Glomerular visceral epithelial cell (primary cell): ENCODE measurements around the gene TEAD1.

Experiments used
- DNase-seq: peaks from one replicate; pipeline ENCODE4 v3.0.0-alpha.2; 2016; ENCODE audit errors: extremely low spot score

Gene TEAD1

GRCh38 chr11:12764187-12764914 lies 90.1 kb downstream of the TEAD1 start:
- no peak for DNase-seq

DNA sequence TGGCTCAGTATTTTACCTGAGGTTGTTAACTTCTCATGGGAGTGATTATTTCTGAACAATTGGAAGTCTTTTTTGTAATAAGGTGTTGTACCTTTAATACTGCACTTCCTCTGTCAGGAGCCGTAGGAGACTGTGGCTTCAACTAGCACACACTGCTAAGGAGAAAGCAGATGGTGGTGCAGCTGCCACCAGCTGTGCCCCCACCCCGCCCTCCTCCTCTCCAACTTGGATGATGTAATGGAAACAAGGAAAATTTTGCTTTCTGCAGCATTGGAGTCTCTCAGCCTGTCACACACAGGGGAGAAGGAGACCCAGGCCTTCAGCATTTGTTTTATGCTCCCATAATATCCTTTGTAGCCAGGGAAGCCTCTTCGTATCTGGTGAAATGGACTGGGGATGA lies 91.2 kb downstream of the TEAD1 start:
- peak; percentile 35 for DNase-seq

GRCh38 chr11:12767027-12767426 lies 92.8 kb downstream of the TEAD1 start:
- DNase-seq, result no peak

DNA sequence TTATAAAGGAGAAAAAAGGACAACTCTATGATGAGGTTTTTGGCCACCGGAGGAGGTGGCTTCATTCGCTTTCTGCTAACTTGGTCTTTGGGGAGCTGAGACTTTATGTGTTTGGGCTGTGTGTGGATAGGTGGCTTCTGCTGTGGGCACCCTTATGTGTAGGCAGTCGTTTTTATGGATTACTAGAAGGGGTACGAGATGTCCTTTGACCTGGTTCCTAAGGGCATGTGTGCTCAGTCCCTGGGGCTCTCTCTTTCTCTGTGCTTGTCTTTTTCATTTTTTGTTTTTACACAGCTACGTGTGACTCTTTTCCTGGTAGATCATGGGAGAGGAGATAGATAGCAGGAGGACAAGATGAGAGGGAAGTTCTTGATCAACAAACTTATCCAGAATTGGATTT lies 93.4 kb downstream of the TEAD1 start:
- no peak for DNase-seq

- no peak for DNase-seq
Measured at GRCh38 chr11:12768726-12769673, 94.8 kb downstream of the TEAD1 start.

GRCh38 chr11:12769834-12770345 lies 95.7 kb downstream of the TEAD1 start:
- peak; percentile 78 for DNase-seq

GRCh38 chr11:12770435-12770834 lies 96.2 kb downstream of the TEAD1 start:
- DNase-seq, result no peak

DNA sequence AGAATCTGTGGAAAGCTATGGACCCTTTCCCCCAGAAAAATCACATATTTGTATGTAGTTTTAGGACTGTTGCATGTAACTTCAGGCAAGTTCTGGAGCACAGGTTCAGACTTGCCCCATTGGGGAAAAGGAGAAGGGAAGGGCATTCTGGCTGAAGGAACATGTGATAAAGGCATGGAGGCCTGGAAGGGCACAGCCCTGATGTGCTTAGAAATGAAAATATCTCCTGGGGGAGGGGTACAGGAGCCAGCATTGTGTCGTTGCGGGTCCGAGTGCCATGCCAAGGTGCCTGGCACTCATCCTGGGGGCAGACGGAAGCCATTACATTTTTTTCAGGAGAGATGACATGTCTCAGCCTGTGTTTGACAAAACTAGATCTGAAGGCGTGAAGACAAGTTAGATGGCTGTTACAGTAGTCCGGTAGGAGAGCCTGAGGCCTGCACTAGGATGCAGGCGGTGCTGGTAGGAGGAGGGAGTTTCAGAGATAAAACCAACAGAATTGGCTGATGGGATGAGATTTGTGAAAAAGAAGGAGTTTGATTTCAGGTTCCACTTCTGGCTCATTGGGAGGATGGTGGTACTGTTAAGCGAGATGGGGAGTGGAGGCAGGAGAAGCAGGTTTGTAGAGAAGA lies 96.9 kb downstream of the TEAD1 start:
- no peak for DNase-seq

- DNase-seq, result no peak
Measured at GRCh38 chr11:12771875-12772274, 97.7 kb downstream of the TEAD1 start.

DNA sequence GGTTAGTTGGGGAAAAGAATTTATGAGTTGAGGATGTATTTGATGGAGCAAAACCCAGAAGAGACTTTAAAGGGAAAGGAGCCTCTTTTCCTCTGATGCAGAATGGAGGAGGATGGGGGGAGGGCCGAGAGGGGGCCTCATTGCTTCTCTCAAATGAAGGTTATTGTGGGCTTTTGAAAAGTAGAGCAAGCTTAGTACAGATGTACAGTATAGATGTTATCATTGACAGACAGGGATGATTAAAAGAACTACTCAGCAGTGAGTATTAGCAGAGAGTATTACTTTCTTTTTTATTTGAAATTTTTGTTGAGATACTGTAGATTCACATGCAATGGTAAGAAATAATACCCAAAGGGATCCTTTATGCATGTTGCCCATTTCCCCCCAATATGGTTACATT lies 98.1 kb downstream of the TEAD1 start:
- DNase-seq, result no peak

DNA sequence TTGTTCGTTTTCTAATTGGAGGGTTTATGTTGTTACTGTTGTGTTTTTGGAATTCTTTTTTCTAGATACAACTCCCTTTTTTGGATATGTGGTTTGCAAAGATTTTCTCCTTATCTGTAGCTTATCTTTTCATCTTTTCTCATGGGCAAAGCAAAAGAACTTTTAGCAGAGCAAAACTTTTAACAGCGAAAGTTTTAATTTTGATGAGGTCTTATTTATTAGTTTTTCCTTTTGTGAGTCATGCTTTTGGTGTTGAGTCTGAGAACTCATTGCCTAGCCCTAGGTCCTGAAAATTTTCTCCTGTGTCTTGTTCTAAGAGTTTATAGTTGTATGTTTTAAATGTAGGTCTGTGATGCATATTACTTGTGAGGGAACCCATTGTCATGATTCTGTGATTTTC lies 99.4 kb downstream of the TEAD1 start:
- no peak for DNase-seq

GRCh38 chr11:12775955-12776354 lies 101.7 kb downstream of the TEAD1 start:
- DNase-seq, result no peak

GRCh38 chr11:12777208-12777874 lies 103.1 kb downstream of the TEAD1 start:
- DNase-seq, result no peak

- no peak for DNase-seq
Measured at GRCh38 chr11:12778240-12778905, 104.2 kb downstream of the TEAD1 start.

DNA sequence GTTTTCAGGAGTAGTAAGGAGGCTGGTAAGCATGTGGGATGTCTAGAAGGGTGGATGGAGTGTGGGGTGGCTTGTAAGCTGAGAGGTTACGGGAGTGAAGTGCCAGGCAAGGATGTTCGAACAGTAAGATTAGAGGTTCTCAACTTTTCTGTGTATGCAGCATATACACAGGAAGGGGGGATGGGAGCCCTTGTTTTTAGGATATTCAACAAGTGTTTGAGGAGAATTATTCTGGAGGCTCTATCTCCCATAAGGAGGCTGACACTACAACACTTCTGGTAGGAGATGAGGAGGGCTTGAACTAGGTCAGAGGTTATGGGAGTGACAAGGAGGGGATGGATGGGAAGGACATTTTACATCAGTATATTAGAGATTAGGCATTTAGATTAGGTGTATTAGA lies 109.5 kb downstream of the TEAD1 start:
- no peak for DNase-seq

DNA sequence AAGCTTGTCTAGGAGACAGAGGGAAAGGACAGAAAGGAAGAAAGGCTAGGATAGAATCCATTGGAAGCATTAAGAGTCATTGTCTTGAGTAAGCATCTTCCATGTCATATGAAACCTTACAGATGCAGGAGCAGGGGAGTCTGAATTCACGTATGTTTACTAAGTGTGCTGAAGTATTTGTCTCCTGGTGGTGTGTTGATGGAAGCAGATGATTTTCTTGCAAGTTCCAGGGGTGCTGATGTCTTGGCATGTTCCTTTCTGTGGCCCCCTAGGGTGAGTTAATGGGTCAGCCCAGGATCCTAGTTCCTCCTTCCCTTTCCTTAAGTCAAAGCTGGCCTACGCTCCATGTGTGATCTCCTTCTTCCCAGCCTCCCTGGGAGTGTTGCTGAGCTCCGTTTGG lies 110.2 kb downstream of the TEAD1 start:
- DNase-seq, result no peak

DNA sequence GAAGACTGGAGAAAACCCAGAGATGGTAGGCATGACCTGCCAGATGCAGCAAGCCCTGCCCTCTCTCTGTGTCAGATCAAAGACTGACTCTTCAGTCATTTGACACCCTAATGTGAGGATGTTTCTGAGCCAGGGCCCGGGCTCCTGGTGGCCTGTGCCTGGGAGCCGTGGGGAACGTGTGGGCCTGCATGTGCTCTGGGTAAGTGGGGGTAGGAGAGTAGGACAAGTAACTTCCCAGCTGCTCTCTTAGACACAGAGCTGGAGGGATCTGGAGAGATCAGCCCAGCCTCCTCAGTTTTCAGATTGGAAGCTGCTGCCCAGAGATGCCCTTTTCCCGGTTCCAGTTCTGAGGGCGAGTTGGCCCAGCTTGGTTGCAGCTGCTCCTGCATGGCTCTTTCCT lies 110.8 kb downstream of the TEAD1 start:
- DNase-seq, result no peak

DNA sequence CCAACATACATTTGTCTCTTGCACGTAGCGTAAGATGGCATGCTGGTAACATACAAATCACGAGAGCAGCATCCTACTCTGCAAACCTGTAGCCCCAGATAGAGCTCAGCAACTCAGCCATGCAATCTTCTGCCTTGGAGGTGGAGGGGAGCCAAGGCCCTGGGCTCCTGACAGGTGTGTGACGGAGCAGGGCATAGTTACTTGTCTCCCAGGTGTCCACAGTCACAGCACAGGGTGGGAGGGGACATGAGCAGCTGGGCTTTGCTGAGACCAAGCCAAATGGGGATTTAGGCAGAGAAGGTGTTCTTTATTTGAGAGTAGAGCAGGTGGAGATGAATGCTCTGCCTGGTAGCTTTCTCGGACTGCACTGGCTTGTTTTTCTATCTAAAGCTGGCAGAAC lies 111.7 kb downstream of the TEAD1 start:
- DNase-seq, result no peak

DNA sequence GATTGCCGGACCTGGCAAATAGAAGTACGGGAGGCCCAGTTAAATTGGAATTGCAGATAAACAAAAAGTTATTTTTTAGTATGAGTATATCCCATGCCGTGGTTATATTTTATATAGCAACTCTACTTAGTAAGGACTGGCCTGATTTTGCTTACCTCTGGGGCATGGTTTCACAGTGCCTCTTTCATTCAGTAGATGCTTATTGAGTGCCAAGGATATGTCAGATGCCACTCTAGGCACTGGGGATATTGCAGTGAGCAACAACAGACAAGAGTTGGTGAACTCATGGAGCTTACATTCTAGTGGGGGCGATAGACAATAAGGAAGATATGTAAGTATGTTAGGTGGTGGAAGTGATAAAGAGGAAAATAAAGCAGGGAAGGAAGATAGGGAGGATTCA lies 112.2 kb downstream of the TEAD1 start:
- DNase-seq, result no peak

DNA sequence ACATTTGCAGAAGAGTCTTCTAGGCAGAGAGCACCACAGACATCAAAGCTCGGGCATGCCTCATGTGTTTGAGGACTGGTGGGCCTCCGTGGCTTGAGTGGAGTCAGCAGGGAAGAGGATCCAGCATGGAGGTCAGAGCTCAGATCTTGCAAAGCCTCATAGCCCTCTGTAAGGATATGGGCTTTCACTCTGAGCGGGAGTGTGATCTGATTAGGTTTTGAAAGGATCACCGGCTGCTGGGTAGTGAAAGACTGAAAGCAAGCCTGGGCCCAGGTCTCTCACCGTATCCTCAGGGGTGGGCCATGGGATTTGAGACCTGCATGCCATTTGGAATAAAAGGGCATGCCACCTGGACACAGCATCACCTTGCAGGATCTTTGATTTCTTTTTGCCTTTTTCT lies 112.7 kb downstream of the TEAD1 start:
- DNase-seq, result no peak

- DNase-seq, result peak; percentile 61
Measured at GRCh38 chr11:12787847-12788246, 113.6 kb downstream of the TEAD1 start.
